Gastrocnemius medialis (tissue), 4 donors: ENCODE results near the gene OSTF1. TPM values are rescaled to one million over a fixed set of nuclear protein-coding genes. Genes with fewer than 3 reads are reported as not detected.

ENCODE experiments used
- ATAC-seq, 2 donors: fragments of 150-250 bp; one replicate each; pipeline ENCODE4 v1.9.1; 2016
- DNase-seq, 2 donors: peaks; one replicate each; pipeline ENCODE4 v3.0.0-alpha.2; 2019
- H3K27ac ChIP-seq, 4 donors: fragments of 200-600 bp; sonication (generic); 1 replicate in 1 of 4; 2 replicates in 3 of 4; pipeline ENCODE4 v1.5.1; 2016 to 2018; ENCODE audit warnings: mild to moderate bottlenecking in 2 of 4, moderate library complexity in 1 of 4
- H3K27me3 ChIP-seq, 3 donors: fragments of 200-600 bp; sonication (generic) in 2 of 3; 1 replicate in 1 of 3; 2 replicates in 2 of 3; pipeline versions ENCODE4 v1.5.1 to v1.6.0; 2016 to 2019; ENCODE audit warnings: mild to moderate bottlenecking in 1 of 3, moderate library complexity in 1 of 3
- H3K36me3 ChIP-seq, 2 donors: fragments of 200-600 bp; sonication (generic) in 1 of 2; one replicate each; pipeline ENCODE4 v1.5.1; 2017 to 2018
- H3K4me1 ChIP-seq, 2 donors: fragments of 200-600 bp; sonication (generic) in 1 of 2; one replicate each; pipeline ENCODE4 v1.5.1; 2016 to 2017; ENCODE audit warnings: mild to moderate bottlenecking in 2 of 2
- H3K4me3 ChIP-seq, 4 donors: fragments of 200-600 bp; sonication (generic) in 3 of 4; 1 replicate in 1 of 4; 2 replicates in 3 of 4; pipeline ENCODE4 v1.5.1; 2016 to 2019; ENCODE audit warnings: mild to moderate bottlenecking in 2 of 4
- H3K9me3 ChIP-seq, 3 donors: fragments of 200-600 bp; sonication (generic) in 2 of 3; 1 replicate in 1 of 3; 2 replicates in 2 of 3; pipeline ENCODE4 v1.5.1; 2016 to 2019
- POLR2A ChIP-seq, 2 donors: fragments of 450-650 bp; IDR thresholded peaks; one replicate each; pipeline ENCODE4 v1.6.1; 2017; ENCODE audit warnings: antibody characterized with exemption in 2 of 2, mild to moderate bottlenecking in 2 of 2, moderate library complexity in 2 of 2
- in situ Hi-C, 4 donors: fragments of 200-750 bp; cut with MboI; loops; one replicate each; pipeline versions ENCODE4 v1.15.0 to v1.8.0; 2017; ENCODE audit warnings: low sequenced_read_pairs in 4 of 4
- intact Hi-C: fragments of 100-400 bp; cut with DNase I; formaldehyde crosslinking; loops from one replicate; pipeline ENCODE4 v1.15.1; 2023; ENCODE audit warnings: low total_unique reads
- total RNA-seq, 4 donors: library from RNA; depleted of rRNA; stranded (reverse); fragments of >200 nt; gene quantifications; one replicate each; pipeline versions ENCODE4 v1.1.0 to v1.2.3, GENCODE V29; 2016
- TF ChIP-seq, protein P1 (sequence below), 5 experiments: fragments of 450-650 bp in 3 of 5; fragments of 200-600 bp in 2 of 5; sonication (generic) in 2 of 5; IDR thresholded peaks in 4 of 5; conservative IDR thresholded peaks in 1 of 5; 1 replicate in 4 of 5; 2 replicates in 1 of 5; pipeline ENCODE4 v1.5.1; 2016 to 2019; ENCODE audit warnings: antibody characterized with exemption in 5 of 5, mild to moderate bottlenecking in 3 of 5, moderate library complexity in 3 of 5

OSTF1 gene
- total RNA-seq, 4 donors from 2014 or later, result 5.2 to 9.8 (median 6.2) TPM

DNA sequence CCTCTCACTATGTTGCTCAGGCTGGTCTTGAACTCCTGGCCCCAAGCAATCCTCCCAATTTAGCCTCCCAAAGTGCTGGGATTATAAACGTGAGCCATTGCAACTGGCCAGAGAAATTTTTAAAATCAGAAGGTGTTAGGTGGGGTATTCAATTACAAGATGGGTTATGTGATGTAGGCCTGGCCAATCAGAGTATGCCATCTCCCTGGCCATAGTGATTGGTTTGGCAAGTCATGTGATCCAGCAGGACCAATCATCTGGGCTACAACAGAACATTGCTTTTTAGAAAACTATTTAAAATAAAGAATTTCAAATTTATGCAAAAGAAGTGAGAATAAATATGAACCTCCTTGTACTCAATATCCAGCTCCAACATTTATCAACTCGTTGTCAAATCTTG is 22.8 kb upstream of the OSTF1 start:
- H3K4me1 ChIP-seq, result peaks cover 0 to 6% of the 10 kb centered on the region in 2 donors
- no peak for TF ChIP-seq POLR2A (IDR thresholded peaks at IDR 0.05)
- TF ChIP-seq, protein P1, sequence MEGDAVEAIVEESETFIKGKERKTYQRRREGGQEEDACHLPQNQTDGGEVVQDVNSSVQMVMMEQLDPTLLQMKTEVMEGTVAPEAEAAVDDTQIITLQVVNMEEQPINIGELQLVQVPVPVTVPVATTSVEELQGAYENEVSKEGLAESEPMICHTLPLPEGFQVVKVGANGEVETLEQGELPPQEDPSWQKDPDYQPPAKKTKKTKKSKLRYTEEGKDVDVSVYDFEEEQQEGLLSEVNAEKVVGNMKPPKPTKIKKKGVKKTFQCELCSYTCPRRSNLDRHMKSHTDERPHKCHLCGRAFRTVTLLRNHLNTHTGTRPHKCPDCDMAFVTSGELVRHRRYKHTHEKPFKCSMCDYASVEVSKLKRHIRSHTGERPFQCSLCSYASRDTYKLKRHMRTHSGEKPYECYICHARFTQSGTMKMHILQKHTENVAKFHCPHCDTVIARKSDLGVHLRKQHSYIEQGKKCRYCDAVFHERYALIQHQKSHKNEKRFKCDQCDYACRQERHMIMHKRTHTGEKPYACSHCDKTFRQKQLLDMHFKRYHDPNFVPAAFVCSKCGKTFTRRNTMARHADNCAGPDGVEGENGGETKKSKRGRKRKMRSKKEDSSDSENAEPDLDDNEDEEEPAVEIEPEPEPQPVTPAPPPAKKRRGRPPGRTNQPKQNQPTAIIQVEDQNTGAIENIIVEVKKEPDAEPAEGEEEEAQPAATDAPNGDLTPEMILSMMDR (IDR thresholded peaks at IDR 0.05 in 4 of 5, conservative IDR thresholded peaks at IDR 0.05 in 1 of 5), result no peak
- peaks cover 0 to 18% of the 10 kb centered on the region in 2 donors for H3K36me3 ChIP-seq
- no peak overlapping the region for H3K4me3 ChIP-seq
- in situ Hi-C loops (no loop called here), intact Hi-C loops (no loop called here)
- H3K27me3 ChIP-seq, result no peaks in the 10 kb centered on the region
- ATAC-seq (no peak), DNase-seq (no peak)
- H3K9me3 ChIP-seq, result no peaks in the 10 kb centered on the region
- H3K27ac ChIP-seq, result no peak overlapping the region

DNA sequence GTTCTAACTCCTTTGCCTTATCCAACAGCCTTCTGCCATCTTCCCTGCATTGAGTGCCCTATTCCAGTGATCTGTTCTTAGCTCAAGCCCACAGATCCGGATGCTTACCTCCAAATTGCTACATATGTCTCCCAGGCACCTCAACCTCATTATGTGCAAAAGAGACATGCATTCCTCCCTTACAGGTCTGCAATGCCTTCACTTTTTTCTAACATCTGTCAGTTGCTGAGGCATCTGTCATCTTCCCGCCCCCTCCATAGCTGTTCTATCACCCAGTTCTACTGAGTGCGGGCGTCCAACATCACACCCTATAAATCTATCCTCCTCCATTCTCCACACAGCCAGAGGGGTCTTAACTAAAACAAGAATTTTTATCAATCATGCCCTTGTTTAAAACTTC is 20.4 kb upstream of the OSTF1 start:
- in situ Hi-C loops (no loop called here), intact Hi-C loops (no loop called here)
- no peak overlapping the region for H3K4me3 ChIP-seq
- H3K27me3 ChIP-seq, result no peaks in the 10 kb centered on the region
- no peaks in the 10 kb centered on the region for H3K9me3 ChIP-seq
- ATAC-seq, result no peak
- no peak overlapping the region for H3K27ac ChIP-seq
- no peak for DNase-seq
- H3K36me3 ChIP-seq, result peaks cover 0 to 13% of the 10 kb centered on the region in 2 donors
- peaks cover 0 to 6% of the 10 kb centered on the region in 2 donors for H3K4me1 ChIP-seq
- no peak for TF ChIP-seq POLR2A (IDR thresholded peaks at IDR 0.05)
- TF ChIP-seq, protein P1 (IDR thresholded peaks at IDR 0.05 in 4 of 5, conservative IDR thresholded peaks at IDR 0.05 in 1 of 5), result no peak

GRCh38 chr9:75069171-75069570 is 19.1 kb upstream of the OSTF1 start:
- Histone ChIP-seq H3K36me3 (peaks cover 0 to 13% of the 10 kb centered on the region in 2 donors), H3K4me3 (no peak overlapping the region), H3K27ac (no peak overlapping the region), H3K4me1 (no peaks in the 10 kb centered on the region), H3K9me3 (no peaks in the 10 kb centered on the region), H3K27me3 (no peaks in the 10 kb centered on the region)
- intact Hi-C loops (no loop called here), in situ Hi-C loops (no loop called here)
- DNase-seq (no peak), ATAC-seq (no peak)
- TF ChIP-seq, protein P1 (IDR thresholded peaks at IDR 0.05 in 4 of 5, conservative IDR thresholded peaks at IDR 0.05 in 1 of 5), result no peak
- no peak for TF ChIP-seq POLR2A (IDR thresholded peaks at IDR 0.05)

GRCh38 chr9:75071530-75072122 is 16.7 kb upstream of the OSTF1 start:
- DNase-seq (no peak), ATAC-seq (no peak)
- Histone ChIP-seq H3K27me3 (no peaks in the 10 kb centered on the region), H3K4me1 (no peaks in the 10 kb centered on the region), H3K4me3 (no peak overlapping the region), H3K36me3 (peaks cover 0 to 13% of the 10 kb centered on the region in 2 donors), H3K27ac (no peak overlapping the region), H3K9me3 (no peaks in the 10 kb centered on the region)
- TF ChIP-seq, protein P1 (IDR thresholded peaks at IDR 0.05 in 4 of 5, conservative IDR thresholded peaks at IDR 0.05 in 1 of 5), result no peak
- TF ChIP-seq POLR2A (IDR thresholded peaks at IDR 0.05), result no peak
- intact Hi-C loops, result no loop called here
- in situ Hi-C loops, result loop anchor here in 1 of 4 donors (10.0 kb wide), 2 partner anchors 47 to 117 kb away; partner anchors contain the start of genes C9orf40 and CARNMT1
